GM18907 (cell line): ENCODE measurements around the gene CAMTA1.

Experiments used
- ATAC-seq: cut with Tn5 transposase; IDR thresholded peaks from one replicate; pipeline ENCODE4 v1.9.1; 2021; ENCODE audit warnings: mild to moderate bottlenecking, moderate library complexity; ENCODE audit not compliant: unreplicated experiment

CAMTA1 gene

GRCh38 chr1:7174980-7175906, 390.0 kb downstream of the CAMTA1 start:
- no peak for ATAC-seq

DNA sequence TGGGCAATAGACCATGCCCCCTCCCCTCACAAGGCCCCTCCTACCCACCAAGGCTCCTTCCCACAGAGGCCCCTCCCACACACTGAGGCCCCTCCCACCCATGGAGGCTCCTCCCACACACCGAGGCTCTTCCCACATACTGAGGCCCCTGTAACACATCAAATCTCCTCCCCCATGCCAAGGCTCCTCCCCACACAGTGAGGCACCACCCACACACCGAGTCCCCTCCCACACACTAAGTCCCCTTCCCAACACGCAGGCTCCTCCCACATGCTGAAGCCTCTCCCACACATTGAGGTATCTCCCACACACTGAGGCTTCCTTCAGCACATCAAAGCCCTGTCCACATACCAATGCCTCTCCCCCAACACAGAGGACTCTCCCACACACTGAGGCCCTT, 391.8 kb downstream of the CAMTA1 start:
- no peak for ATAC-seq

- no peak for ATAC-seq
Measured at GRCh38 chr1:7177438-7178146, 392.3 kb downstream of the CAMTA1 start.

GRCh38 chr1:7178336-7178735, 393.1 kb downstream of the CAMTA1 start:
- no peak for ATAC-seq

DNA sequence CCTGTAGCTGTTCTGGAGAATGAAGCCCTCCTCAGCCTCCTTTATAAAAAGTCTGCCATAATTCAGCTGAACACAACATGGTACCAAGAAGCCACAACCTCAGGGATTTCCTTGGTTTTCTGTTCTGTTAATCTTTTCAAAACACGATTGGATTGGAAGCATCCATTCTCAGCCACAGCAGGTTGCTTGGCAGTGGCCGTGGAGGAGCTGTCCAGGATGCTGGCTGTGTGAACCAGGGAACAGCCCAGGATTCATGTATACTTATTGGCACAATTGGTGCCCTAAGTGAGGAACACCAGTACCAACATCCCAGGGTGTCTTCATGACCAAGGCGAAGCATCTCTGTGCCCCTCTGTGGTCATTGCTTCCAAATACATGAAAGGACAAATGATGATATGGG, 393.5 kb downstream of the CAMTA1 start:
- no peak for ATAC-seq

GRCh38 chr1:7185721-7186120, 400.5 kb downstream of the CAMTA1 start:
- no peak for ATAC-seq

DNA sequence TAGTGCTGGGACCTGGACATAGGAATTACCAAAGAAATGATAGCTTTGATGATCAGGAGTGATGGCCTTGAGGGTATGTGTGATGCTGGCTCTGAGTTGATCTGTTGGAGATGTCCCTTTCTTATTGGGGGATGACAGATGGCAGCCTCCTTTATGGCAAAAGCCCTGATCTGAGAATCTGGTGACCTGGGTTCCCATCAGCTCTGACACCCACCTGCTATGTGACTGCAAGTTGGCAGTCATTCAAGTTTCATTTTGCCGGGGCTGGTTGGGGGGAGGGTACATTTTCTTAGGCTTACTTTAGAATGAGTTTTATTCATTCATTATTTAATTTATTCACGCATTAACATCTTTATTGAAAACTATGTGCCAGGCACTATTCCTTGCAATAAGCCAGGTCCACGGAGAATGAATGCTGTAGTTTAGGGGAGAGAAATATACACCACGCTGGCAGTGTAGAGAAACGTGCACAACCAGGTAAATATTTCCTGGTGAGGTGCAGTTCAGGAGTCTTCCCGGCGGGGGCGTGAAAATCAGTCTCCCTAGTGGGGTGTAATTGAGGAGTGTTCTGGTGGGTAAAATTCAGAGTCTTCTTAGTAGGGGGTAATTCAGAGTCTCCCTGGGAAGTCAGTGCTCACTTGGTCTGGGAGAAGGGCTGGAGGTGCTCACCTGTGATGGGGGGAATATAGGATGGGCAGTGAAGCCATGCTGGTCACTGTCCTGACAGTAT, 401.3 kb downstream of the CAMTA1 start:
- no peak for ATAC-seq

DNA sequence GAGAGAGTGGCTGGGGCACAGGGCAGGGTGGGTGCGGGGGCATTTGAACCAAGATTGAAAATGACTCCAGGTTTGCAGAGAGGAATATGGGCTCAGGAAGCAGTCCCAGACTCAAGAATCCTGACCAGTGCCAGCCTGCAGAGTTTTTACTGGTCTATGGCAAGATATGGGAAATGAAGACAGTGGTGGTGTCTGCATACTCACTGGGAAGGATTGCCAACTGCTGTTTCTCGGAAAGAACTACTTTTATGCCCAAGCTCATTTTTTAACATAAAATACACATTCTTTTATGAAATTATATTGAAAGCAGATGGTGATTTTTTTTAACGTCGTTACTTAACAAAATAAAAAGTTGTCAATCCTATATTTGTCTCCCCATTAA, 401.8 kb downstream of the CAMTA1 start:
- no peak for ATAC-seq

GRCh38 chr1:7190261-7190660, 405.0 kb downstream of the CAMTA1 start:
- no peak for ATAC-seq

GRCh38 chr1:7192453-7192852, 407.2 kb downstream of the CAMTA1 start:
- ATAC-seq, result no peak

- no peak for ATAC-seq
Measured at GRCh38 chr1:7196036-7196911, 411.0 kb downstream of the CAMTA1 start.

GRCh38 chr1:7198664-7199063, 413.4 kb downstream of the CAMTA1 start:
- no peak for ATAC-seq

GRCh38 chr1:7199077-7199779, 414.0 kb downstream of the CAMTA1 start:
- no peak for ATAC-seq

- ATAC-seq, result no peak
Measured at GRCh38 chr1:7207875-7208646, 422.8 kb downstream of the CAMTA1 start.

DNA sequence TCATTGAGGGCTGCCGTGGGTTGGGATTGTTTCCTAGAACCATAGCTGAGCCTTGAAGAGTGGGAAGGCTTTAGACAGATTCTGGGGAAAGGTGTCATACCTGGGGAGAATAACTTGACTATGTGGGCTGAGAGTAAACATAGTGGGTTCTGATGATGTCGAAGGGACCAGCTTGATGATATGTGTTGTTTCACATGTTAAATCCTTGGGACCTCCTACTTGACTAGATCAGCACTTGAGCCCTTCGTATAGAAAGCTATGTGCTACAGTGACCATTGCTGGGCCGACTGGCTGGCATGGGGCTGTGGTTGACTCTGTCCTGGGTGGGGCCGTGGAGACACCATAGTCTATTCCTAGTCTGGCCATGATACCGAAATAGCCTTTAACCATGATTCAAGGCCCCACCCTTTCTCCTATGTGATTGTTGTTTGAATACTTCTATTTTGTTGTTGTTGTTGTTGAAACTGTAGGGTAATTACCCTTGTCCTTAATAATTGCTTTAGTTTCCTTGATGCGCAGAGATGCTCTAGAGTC, 423.5 kb downstream of the CAMTA1 start:
- no peak for ATAC-seq

- no peak for ATAC-seq
Measured at GRCh38 chr1:7209336-7209735, 424.1 kb downstream of the CAMTA1 start.

DNA sequence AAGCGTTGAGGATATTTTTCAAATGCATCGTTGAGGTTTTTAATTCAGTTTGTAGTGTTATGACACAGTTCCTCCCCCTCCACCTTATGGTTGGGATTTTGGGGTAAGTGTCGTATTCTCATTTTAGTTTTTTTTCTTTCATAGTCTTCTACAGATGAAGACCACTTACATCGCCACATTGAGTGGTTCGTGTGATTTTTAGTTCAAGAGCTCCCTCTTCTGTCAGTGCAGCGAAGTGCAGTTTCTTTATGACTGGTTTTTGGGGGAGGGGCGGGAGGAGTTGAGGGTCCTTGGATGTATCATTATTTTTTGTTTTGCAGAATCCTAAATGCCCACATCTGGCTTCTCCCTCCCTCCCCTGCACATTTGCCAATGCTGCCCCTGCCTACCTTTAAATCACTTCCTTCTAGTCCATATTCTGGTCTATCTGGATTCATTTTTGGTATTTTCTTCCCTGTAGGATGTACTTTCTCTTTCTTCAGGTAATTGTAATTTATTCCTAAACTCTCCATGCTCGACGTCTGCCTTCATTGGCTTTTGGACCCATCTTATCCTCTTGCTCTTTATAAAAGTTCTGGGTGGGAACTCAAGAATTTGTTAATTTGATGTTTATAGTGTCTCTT, 433.1 kb downstream of the CAMTA1 start:
- no peak for ATAC-seq

DNA sequence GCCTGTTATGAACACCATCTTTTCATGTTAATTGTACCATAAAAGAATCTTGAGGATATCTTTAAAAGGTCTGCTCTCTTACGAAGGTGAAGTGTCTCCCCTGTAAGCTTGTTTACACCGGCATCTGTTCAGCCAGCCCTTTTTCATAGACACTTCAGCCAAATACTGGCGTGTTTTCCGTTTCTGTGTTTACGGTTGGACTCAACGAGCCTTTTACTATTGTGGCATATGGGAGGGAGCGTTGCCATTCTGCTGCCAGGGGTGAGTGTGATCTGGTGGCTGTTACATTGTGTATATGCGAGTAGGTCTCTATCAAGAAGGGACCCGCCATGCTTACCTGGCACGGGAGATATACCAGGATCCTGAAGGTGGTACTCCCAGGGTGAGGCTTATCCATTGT, 433.8 kb downstream of the CAMTA1 start:
- ATAC-seq, result no peak
